ENCODE data around the gene ZKSCAN8. TPM values are rescaled to one million over a fixed set of nuclear protein-coding genes. Genes with fewer than 3 reads are reported as not detected.
A peak's percentile ranks its signal among the peaks of the same experiment; 100 is the strongest.

The ZKSCAN8 gene
- polyA plus RNA-seq, 1 donor from 2014 or later = 17.2 TPM

- Histone ChIP-seq H3K4me3 (ENCODE audit: low read length) (peak overlapping the region; percentile 77), H4K20me1 (ENCODE audit: insufficient read depth) (no peaks in the 10 kb centered on the region), H3K79me2 (replicated peaks; ENCODE audit: insufficient read depth, low read length) (peaks cover 61% of the 10 kb centered on the region), H3K9me3 (ENCODE audit: low read length) (no peaks in the 10 kb centered on the region), H3K36me3 (ENCODE audit: insufficient read depth, low read length) (no peaks in the 10 kb centered on the region), H3K9me2 (ENCODE audit: insufficient read depth, low read length) (no peaks in the 10 kb centered on the region), H3K9ac (ENCODE audit: low read length) (peak overlapping the region; percentile 97), H3K27me3 (ENCODE audit: insufficient read depth, low read depth, low read length) (no peaks in the 10 kb centered on the region), H2AFZ (ENCODE audit: low read depth, low read length) (peak overlapping the region; percentile 93), H3F3A (ENCODE audit: insufficient read depth, low read length, poor library complexity, severe bottlenecking) (no peaks in the 10 kb centered on the region), H3K27ac (ENCODE audit: low read length) (peak overlapping the region; percentile 93), H3K4me2 (ENCODE audit: low read length) (peak overlapping the region; percentile 93)
- TF ChIP-seq, protein P1, sequence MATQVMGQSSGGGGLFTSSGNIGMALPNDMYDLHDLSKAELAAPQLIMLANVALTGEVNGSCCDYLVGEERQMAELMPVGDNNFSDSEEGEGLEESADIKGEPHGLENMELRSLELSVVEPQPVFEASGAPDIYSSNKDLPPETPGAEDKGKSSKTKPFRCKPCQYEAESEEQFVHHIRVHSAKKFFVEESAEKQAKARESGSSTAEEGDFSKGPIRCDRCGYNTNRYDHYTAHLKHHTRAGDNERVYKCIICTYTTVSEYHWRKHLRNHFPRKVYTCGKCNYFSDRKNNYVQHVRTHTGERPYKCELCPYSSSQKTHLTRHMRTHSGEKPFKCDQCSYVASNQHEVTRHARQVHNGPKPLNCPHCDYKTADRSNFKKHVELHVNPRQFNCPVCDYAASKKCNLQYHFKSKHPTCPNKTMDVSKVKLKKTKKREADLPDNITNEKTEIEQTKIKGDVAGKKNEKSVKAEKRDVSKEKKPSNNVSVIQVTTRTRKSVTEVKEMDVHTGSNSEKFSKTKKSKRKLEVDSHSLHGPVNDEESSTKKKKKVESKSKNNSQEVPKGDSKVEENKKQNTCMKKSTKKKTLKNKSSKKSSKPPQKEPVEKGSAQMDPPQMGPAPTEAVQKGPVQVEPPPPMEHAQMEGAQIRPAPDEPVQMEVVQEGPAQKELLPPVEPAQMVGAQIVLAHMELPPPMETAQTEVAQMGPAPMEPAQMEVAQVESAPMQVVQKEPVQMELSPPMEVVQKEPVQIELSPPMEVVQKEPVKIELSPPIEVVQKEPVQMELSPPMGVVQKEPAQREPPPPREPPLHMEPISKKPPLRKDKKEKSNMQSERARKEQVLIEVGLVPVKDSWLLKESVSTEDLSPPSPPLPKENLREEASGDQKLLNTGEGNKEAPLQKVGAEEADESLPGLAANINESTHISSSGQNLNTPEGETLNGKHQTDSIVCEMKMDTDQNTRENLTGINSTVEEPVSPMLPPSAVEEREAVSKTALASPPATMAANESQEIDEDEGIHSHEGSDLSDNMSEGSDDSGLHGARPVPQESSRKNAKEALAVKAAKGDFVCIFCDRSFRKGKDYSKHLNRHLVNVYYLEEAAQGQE (IDR thresholded peaks at IDR 0.05; ENCODE audit: borderline replicate concordance) = peak; percentile 97
- TF ChIP-seq MXI1 (conservative IDR thresholded peaks at IDR 0.05; ENCODE audit: poor library complexity, severe bottlenecking) = peak; percentile 64
- peak; percentile 29 for TF ChIP-seq RAD21 (conservative IDR thresholded peaks at IDR 0.05)
- peak; percentile 99 for TF ChIP-seq TAF1 (IDR thresholded peaks at IDR 0.05; ENCODE audit: low read depth)
- TF ChIP-seq EZH2 (IDR thresholded peaks at IDR 0.05; ENCODE audit: borderline replicate concordance, insufficient read depth, low read length, poor library complexity, severe bottlenecking) = no peak
- TF ChIP-seq, protein P2, sequence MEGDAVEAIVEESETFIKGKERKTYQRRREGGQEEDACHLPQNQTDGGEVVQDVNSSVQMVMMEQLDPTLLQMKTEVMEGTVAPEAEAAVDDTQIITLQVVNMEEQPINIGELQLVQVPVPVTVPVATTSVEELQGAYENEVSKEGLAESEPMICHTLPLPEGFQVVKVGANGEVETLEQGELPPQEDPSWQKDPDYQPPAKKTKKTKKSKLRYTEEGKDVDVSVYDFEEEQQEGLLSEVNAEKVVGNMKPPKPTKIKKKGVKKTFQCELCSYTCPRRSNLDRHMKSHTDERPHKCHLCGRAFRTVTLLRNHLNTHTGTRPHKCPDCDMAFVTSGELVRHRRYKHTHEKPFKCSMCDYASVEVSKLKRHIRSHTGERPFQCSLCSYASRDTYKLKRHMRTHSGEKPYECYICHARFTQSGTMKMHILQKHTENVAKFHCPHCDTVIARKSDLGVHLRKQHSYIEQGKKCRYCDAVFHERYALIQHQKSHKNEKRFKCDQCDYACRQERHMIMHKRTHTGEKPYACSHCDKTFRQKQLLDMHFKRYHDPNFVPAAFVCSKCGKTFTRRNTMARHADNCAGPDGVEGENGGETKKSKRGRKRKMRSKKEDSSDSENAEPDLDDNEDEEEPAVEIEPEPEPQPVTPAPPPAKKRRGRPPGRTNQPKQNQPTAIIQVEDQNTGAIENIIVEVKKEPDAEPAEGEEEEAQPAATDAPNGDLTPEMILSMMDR (IDR thresholded peaks at IDR 0.05; ENCODE audit: poor library complexity, severe bottlenecking) = peak; percentile 26
- TF ChIP-seq POLR2AphosphoS5 (IDR thresholded peaks at IDR 0.05) = peak; percentile 83
- peak; percentile 54 for TF ChIP-seq EP300 (conservative IDR thresholded peaks at IDR 0.05; ENCODE audit: poor library complexity, severe bottlenecking)
- peak; percentile 41 for TF ChIP-seq SMC3 (conservative IDR thresholded peaks at IDR 0.05; ENCODE audit: poor library complexity)
Observed at GRCh38 chr6:28136585-28137504, 4.8 kb upstream of the ZKSCAN8 start.

DNA sequence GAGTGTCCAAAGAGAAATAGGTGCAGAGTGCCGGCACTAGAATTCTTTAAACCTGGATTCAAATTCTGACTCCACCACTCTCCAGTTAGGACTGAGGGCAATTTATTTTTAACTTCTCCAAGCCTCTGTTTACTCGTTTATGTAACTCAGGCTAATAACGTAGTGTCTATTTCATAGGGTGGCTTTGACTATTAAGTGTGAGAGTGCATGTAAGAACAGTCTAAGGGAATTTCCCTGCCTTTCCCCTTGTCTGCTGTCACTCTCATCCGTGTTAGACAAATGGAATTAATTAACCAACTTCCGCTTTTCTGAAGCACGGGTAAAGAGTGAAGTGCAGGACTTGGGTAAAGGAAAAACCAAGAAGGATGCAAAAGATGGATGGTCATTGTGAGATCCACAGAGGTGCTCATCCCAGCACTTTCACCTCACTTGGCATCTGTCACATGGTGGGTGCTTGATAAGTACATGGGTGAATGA, 4.1 kb upstream of the ZKSCAN8 start:
- Histone ChIP-seq H3K9me3 (ENCODE audit: low read length) (no peaks in the 10 kb centered on the region), H3F3A (ENCODE audit: insufficient read depth, low read length, poor library complexity, severe bottlenecking) (no peaks in the 10 kb centered on the region), H3K9ac (ENCODE audit: low read length) (peak overlapping the region; percentile 97), H3K27ac (ENCODE audit: low read length) (peak overlapping the region; percentile 93), H4K20me1 (ENCODE audit: insufficient read depth) (no peaks in the 10 kb centered on the region), H3K79me2 (replicated peaks; ENCODE audit: insufficient read depth, low read length) (peaks cover 63% of the 10 kb centered on the region), H3K9me2 (ENCODE audit: insufficient read depth, low read length) (no peaks in the 10 kb centered on the region), H2AFZ (ENCODE audit: low read depth, low read length) (peak overlapping the region; percentile 93), H3K27me3 (ENCODE audit: insufficient read depth, low read depth, low read length) (no peaks in the 10 kb centered on the region), H3K4me2 (ENCODE audit: low read length) (peak overlapping the region; percentile 84), H3K4me3 (ENCODE audit: low read length) (peak overlapping the region; percentile 77), H3K36me3 (ENCODE audit: insufficient read depth, low read length) (no peaks in the 10 kb centered on the region)
- TF ChIP-seq POLR2AphosphoS5 (IDR thresholded peaks at IDR 0.05) (no peak), MXI1 (conservative IDR thresholded peaks at IDR 0.05; ENCODE audit: poor library complexity, severe bottlenecking) (no peak), RAD21 (conservative IDR thresholded peaks at IDR 0.05) (no peak), TAF1 (IDR thresholded peaks at IDR 0.05; ENCODE audit: low read depth) (no peak), EZH2 (IDR thresholded peaks at IDR 0.05; ENCODE audit: borderline replicate concordance, insufficient read depth, low read length, poor library complexity, severe bottlenecking) (no peak), SMC3 (conservative IDR thresholded peaks at IDR 0.05; ENCODE audit: poor library complexity) (no peak), EP300 (conservative IDR thresholded peaks at IDR 0.05; ENCODE audit: poor library complexity, severe bottlenecking) (no peak)
- TF ChIP-seq, protein P2 (IDR thresholded peaks at IDR 0.05; ENCODE audit: poor library complexity, severe bottlenecking) = no peak
- TF ChIP-seq, protein P1 (IDR thresholded peaks at IDR 0.05; ENCODE audit: borderline replicate concordance) = no peak

All from neural cell (in vitro differentiated cells).